ENCODE results near the gene COPA. TPM values are rescaled to one million over a fixed set of nuclear protein-coding genes. Genes with fewer than 3 reads are reported as not detected.
"Not testable (repeated sequence)": the region's sequence is repeated elsewhere in the genome, so short reads cannot be mapped to it uniquely, and the experiment has no call there.

COPA gene
- 100 to 1,000 TPM; 120 to 146 TPM for total RNA-seq

DNA sequence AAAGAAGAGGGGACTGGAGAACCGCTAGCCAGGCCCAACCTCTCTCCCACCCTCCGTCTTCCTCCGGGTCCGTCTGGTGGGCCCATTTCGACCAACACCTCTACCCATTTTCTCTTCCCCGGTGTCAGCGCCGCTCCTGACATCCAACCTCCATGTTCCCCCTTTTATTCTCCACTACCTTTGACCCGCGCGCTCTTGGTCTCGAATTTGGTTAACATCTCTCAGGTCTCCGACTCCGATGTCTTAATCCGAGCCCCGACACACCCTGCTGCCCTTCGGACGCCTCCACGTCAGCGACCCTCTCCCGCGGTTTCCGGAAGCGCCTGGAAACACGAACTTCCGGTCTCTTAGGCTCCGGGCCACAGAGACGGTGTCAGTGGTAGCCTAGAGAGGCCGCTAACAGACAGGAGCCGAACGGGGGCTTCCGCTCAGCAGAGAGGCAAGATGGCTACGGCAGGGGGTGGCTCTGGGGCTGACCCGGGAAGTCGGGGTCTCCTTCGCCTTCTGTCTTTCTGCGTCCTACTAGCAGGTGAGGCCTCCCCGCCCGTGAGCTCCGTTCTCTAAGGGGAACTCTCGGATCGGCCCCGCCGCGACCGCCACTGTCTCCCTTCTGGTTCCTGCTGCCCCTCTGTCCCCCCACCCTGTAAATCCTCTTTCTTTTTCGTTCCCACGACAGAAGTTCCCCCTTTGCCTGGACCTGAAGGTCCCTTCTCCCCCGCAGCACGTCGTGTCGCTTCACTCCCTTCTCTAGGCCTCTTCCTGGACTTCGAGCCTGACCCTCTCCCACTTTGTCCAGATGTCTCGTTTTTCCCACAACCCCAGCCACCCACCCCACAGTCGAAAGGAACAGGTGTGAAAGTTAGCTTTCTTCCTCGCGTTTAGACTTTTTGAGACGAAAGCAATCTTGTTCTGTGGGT is at the start of gene COPA, which contains the start of gene NCSTN:
COPA (minus strand) TSS at position 298 of the 917 bp plus-strand sequence; CDS start at position 218, 80 bp downstream.
NCSTN (plus strand) TSS at position 431 of the 917 bp plus-strand sequence; CDS start at position 445, 14 bp downstream.
- peak within 1 kb of the TSS; percentile 96 to 100 for H3K27ac Mint-ChIP-seq
- no peaks in the 10 kb centered on the region for H3K9me3 Mint-ChIP-seq
- peaks cover 32% of the 10 kb centered on the region in 2 donors for H3K36me3 Mint-ChIP-seq
- ATAC-seq = peak; percentile 100
- peak; percentile 87 to 90 for DNase-seq (ENCODE audit: low spot score in 2 of 2)

GRCh38 chr1:160388406-160388805 is 45.4 kb upstream of the COPA start:
- not testable (repeated sequence) for ATAC-seq; DNase-seq (ENCODE audit: low spot score in 2 of 2); H3K9me3 Mint-ChIP-seq; H3K27ac Mint-ChIP-seq
- H3K36me3 Mint-ChIP-seq = peaks cover 7 to 12% of the 10 kb centered on the region in 2 donors

DNA sequence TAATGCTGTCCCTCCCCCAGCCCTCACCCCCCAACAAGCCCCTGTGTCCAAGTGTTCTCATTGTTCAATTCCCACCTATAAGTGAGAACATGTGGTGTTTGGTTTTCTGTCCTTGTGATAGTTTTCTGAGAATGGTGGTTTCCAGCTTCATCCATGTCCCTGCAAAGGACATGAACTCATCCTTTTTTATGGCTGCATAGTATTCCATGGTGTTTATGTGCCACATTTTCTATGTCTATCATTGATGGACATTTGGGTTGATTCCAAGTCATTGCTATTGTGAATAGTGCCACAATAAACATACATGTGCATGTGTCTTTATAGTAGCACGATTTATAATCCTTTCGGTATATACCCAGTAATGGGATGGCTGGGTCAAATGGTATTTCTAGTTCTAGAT is 41.8 kb upstream of the COPA start:
- not testable (repeated sequence) for ATAC-seq; H3K9me3 Mint-ChIP-seq; H3K27ac Mint-ChIP-seq; DNase-seq (ENCODE audit: low spot score in 2 of 2); H3K36me3 Mint-ChIP-seq

GRCh38 chr1:160377585-160378206 is 34.6 kb upstream of the COPA start:
- no peaks in the 10 kb centered on the region for H3K36me3 Mint-ChIP-seq
- no peaks in the 10 kb centered on the region for H3K9me3 Mint-ChIP-seq
- no peak overlapping the region for H3K27ac Mint-ChIP-seq
- ATAC-seq (no peak), DNase-seq (ENCODE audit: low spot score in 2 of 2) (no peak)

- Mint-ChIP-seq H3K36me3 (no peaks in the 10 kb centered on the region), H3K9me3 (no peaks in the 10 kb centered on the region), H3K27ac (no peak overlapping the region)
- ATAC-seq = peak; percentile 72 to 83
- no peak for DNase-seq (ENCODE audit: low spot score in 2 of 2)
These were observed 33.6 kb upstream of the COPA start for GRCh38 chr1:160376525-160377131.

DNA sequence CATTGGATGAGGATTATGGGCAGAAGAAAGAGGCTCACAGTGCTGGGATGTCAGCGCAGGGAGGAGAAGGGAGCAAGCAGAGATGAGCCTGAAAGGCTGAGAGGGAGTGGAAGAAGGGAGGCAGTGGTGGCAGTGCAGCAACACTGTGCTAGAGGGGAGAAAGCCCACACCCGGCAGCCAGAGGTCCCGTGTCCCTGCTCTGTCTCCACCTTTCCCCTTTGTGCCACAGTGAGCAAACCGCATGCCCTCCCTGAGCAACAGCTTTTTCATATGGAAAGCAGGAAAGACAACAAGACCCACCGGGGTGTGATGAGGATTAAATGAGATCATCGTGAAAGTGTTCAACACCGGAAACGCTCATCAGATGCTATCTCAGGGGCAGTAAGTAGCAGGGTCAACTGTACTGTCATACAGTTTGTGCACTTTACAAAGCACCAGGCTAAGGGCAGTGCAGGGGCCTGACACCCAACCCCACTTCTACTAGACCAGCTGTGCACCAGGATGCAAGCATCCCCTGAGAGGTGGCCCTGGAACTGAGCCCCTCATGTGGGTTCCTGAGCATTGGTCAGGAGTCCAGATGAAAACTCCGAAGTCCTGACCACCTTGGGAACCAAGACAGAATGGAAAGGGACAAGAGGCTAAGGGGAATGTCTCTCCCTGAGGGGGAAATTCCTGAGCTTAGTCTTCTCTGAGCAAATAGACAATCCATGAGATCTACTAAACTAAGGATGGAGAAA is 32.9 kb upstream of the COPA start:
- ATAC-seq (peak; percentile 51 to 86), DNase-seq (ENCODE audit: low spot score in 2 of 2) (no peak)
- Mint-ChIP-seq H3K27ac (peak overlapping the region; percentile 6 to 53), H3K36me3 (no peaks in the 10 kb centered on the region), H3K9me3 (no peaks in the 10 kb centered on the region)

DNA sequence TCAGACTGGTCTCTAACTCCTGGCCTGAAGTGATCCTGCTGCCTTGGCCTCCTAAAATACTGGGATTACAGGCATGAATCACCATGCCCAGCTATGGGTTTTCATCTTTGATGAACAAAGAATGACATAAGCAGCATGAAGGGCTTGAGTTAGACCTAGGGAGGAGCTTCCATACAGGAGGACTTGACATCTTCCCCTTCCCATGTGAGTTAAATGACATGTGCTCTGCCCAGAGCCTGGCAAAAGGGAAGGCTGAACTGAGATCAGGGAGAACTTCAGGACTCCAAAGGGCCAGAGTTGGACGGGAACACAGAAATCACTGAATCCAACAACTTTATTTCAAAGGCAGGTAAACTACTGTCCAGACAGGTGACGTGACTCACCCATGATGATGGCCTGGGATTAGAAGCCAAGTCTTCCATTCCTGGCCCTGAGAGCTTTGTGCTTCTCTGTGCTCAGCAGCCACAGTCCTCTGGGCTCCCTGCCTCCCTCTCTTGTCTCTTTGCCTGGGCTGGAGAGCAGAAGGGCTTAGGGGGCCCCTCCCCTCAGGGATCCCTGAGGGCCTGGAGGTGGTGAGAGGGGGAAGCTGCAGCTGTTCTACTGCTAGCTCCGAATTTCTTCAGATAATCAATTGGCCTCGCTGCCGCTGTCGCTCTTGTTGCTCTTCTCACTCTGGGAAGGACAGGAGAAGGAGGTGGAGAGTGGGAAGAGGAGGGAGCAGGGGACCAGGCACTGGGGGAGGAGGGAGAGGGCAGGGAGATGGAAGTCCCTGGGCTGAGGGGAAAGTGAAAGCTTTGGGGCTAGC is 31.5 kb upstream of the COPA start:
- Mint-ChIP-seq H3K27ac (no peak overlapping the region), H3K36me3 (no peaks in the 10 kb centered on the region), H3K9me3 (no peaks in the 10 kb centered on the region)
- DNase-seq (ENCODE audit: low spot score in 2 of 2) (no peak), ATAC-seq (no peak)

DNA sequence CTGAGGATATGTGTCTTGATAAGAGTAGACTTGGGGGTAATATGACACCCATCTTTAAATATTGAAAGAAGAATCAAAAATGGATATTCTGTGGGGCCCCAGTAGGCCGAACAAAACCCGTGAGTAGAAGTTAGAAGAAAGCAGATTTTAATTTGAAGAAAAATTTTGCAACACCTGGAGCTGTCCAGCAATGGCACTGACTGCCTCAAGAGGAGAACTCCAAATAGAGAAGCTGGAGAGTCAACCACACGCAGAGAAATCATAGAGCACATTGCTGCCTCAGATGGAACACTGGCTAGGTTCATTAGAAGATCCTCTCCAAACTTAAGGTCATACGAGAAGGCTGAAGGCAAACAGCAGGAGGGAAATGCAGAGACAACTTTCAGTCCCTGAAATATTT is 30.6 kb upstream of the COPA start:
- no peak for ATAC-seq
- DNase-seq (ENCODE audit: low spot score in 2 of 2) = no peak
- H3K36me3 Mint-ChIP-seq = no peaks in the 10 kb centered on the region
- H3K9me3 Mint-ChIP-seq = no peaks in the 10 kb centered on the region
- H3K27ac Mint-ChIP-seq = no peak overlapping the region

GRCh38 chr1:160371756-160372155 is 28.7 kb upstream of the COPA start:
- DNase-seq (ENCODE audit: low spot score in 2 of 2) (no peak), ATAC-seq (no peak)
- Mint-ChIP-seq H3K27ac (peak overlapping the region in 1 of 2 donors; percentile 66), H3K36me3 (no peaks in the 10 kb centered on the region), H3K9me3 (no peaks in the 10 kb centered on the region)

DNA sequence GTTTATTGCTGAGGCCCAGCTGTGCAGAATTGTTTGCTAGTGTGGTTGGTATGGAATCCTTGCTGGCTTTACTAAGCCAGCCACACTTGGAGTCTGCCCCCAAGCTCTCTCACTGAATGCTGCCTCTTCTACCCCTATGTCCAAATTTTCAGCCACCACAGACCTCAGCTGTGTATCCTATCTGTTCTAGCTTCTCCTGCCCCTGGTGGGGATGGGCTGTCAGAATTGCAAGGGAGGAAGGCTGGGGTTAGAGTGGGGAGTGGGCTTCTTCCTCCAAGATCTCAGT is 28.2 kb upstream of the COPA start:
- H3K9me3 Mint-ChIP-seq = no peaks in the 10 kb centered on the region
- no peaks in the 10 kb centered on the region for H3K36me3 Mint-ChIP-seq
- DNase-seq (ENCODE audit: low spot score in 2 of 2) (no peak), ATAC-seq (no peak)
- H3K27ac Mint-ChIP-seq = peak overlapping the region in 1 of 2 donors; percentile 32

DNA sequence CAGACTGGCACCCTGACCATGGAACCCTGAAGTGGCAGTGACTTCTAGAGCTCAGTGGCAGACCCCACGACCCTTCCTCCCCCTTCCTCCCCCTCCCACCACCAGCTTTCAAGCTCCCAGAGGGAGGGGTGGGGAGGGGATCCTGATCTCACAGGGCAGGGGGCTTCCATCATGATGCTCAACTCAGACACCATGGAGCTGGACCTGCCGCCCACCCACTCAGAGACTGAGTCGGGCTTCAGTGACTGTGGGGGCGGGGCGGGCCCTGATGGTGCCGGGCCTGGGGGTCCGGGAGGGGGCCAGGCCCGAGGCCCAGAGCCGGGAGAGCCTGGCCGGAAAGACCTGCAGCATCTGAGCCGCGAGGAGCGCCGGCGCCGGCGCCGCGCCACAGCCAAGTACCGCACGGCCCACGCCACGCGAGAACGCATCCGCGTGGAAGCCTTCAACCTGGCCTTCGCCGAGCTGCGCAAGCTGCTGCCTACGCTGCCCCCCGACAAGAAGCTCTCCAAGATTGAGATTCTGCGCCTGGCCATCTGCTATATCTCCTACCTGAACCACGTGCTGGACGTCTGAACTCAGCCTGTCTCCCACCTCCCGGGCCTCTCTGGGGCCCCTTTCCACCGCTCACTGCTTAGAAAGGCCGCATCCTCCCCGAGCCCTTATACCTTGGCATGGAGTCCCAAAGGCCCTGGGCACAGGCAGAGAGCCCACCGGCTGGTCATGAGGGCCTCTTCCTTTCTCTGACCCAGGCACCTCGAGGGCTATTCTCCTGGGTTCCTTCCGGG is 27.7 kb upstream of the COPA start:
- Mint-ChIP-seq H3K9me3 (no peaks in the 10 kb centered on the region), H3K27ac (no peak overlapping the region), H3K36me3 (no peaks in the 10 kb centered on the region)
- DNase-seq (ENCODE audit: low spot score in 2 of 2) (no peak), ATAC-seq (no peak)

DNA sequence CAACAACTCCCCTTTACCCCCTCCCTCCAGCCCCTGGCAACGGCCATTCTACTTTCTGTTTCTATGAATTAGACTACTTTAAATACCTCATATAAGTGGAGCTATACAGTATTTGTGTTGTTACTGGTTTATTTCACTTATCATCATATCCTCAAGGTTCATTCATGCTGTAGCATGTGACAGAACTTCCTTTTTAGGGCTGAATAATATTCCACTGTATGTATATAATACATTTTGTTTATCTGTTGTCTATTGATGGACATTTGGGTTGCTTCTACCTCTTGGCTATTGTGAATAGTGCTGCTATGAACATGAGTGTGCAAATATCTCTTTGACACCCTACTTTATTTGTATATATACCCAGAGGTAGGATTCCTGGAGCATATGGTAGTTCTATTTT is 26.0 kb upstream of the COPA start:
- Mint-ChIP-seq H3K27ac (no peak overlapping the region), H3K36me3 (no peaks in the 10 kb centered on the region), H3K9me3 (no peaks in the 10 kb centered on the region)
- ATAC-seq (no peak), DNase-seq (ENCODE audit: low spot score in 2 of 2) (no peak)

- DNase-seq (ENCODE audit: low spot score in 2 of 2) = no peak
- ATAC-seq = no peak
- Mint-ChIP-seq H3K27ac (no peak overlapping the region), H3K9me3 (no peaks in the 10 kb centered on the region), H3K36me3 (no peaks in the 10 kb centered on the region)
These were observed 25.2 kb upstream of the COPA start for GRCh38 chr1:160367934-160368923.

- no peak for ATAC-seq
- H3K36me3 Mint-ChIP-seq = no peaks in the 10 kb centered on the region
- H3K9me3 Mint-ChIP-seq = no peaks in the 10 kb centered on the region
- no peak overlapping the region for H3K27ac Mint-ChIP-seq
- no peak for DNase-seq (ENCODE audit: low spot score in 2 of 2)
These were observed 24.5 kb upstream of the COPA start for GRCh38 chr1:160367516-160367900.

All from activated naive CD4-positive, alpha-beta T cell treated with anti-CD3 and anti-CD28 coated beads, Interleukin-2, amount 50 U/mL, for 72 hours (primary cell).